SJSA1 (cell line): ENCODE results near the gene MYCBP. TPM values are rescaled to one million over a fixed set of nuclear protein-coding genes. Genes with fewer than 3 reads are reported as not detected.
"Not testable (repeated sequence)": the region's sequence is repeated elsewhere in the genome, so short reads cannot be mapped to it uniquely, and the experiment has no call there.

Experiments
- DNase-seq, 2 experiments: peaks; one replicate each; pipeline ENCODE4 v3.0.0-alpha.2; 2015 to 2020; ENCODE audit warnings: low spot score in 2 of 2, low read depth in 1 of 2
- H3K27ac ChIP-seq: fragments of 250-450 bp; sonication (Bioruptor Pico); 2 replicates; pipeline ENCODE4 v1.5.1; 2020; ENCODE audit warnings: mild to moderate bottlenecking, moderate library complexity
- H3K27me3 ChIP-seq: fragments of 250-450 bp; sonication (Bioruptor Pico); replicated peaks from 2 replicates; pipeline ENCODE4 v1.5.1; 2020; ENCODE audit warnings: mild to moderate bottlenecking, moderate library complexity
- H3K36me3 ChIP-seq: fragments of 250-450 bp; sonication (Bioruptor Pico); 2 replicates; pipeline ENCODE4 v1.5.1; 2020; ENCODE audit warnings: mild to moderate bottlenecking
- H3K4me1 ChIP-seq: fragments of 250-450 bp; sonication (Bioruptor Pico); replicated peaks from 2 replicates; pipeline ENCODE4 v1.6.1; 2021; ENCODE audit warnings: mild to moderate bottlenecking
- H3K4me3 ChIP-seq: fragments of 250-450 bp; sonication (Bioruptor Pico); 2 replicates; pipeline ENCODE4 v1.5.1; 2020; ENCODE audit warnings: mild to moderate bottlenecking
- H3K9me3 ChIP-seq: fragments of 250-450 bp; sonication (Bioruptor Pico); replicated peaks from 2 replicates; pipeline ENCODE4 v1.5.1; 2020; ENCODE audit warnings: mild to moderate bottlenecking
- total RNA-seq: library from RNA; depleted of rRNA; stranded (reverse); fragments of >200 nt; shearing (Covaris generic); gene quantifications from 2 replicates; pipeline ENCODE4 v1.2.3, GENCODE V29; 2014

MYCBP gene
- total RNA-seq, 1 experiment from 2014 or later = 28.9 TPM

DNA sequence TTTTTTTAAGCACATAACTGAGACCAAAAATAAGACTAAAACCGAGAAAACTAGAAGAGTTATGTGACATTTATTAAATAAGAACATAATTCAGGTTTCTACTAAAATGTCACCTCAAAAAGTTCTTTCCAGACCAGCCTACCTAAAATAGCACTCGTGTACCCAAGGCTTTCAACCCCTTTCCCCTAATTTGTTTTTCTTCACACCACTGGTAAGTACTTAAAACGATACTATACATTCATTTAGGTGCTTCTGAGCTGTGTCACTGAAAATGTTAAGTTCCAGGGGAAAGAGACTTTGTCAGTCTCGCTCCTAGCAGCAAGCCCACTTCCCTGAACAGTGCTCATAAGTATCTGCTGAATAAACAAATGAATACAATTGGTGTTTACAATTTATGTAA lies 20.4 kb downstream of the MYCBP start:
- H3K9me3 ChIP-seq = no peaks in the 10 kb centered on the region
- DNase-seq = no peak
- H3K4me3 ChIP-seq = no peak overlapping the region
- H3K36me3 ChIP-seq = peaks cover 46% of the 10 kb centered on the region
- no peak overlapping the region for H3K27ac ChIP-seq
- no peaks in the 10 kb centered on the region for H3K27me3 ChIP-seq
- H3K4me1 ChIP-seq = peaks cover under 1% of the 10 kb centered on the region

- no peaks in the 10 kb centered on the region for H3K4me1 ChIP-seq
- no peak overlapping the region for H3K27ac ChIP-seq
- no peaks in the 10 kb centered on the region for H3K27me3 ChIP-seq
- H3K9me3 ChIP-seq = no peaks in the 10 kb centered on the region
- no peak for DNase-seq
- H3K4me3 ChIP-seq = no peak overlapping the region
- peaks cover 52% of the 10 kb centered on the region for H3K36me3 ChIP-seq
These were observed 25.1 kb downstream of the MYCBP start for GRCh38 chr1:38848071-38848470.

- H3K27me3 ChIP-seq = no peaks in the 10 kb centered on the region
- no peaks in the 10 kb centered on the region for H3K4me1 ChIP-seq
- no peak for DNase-seq
- H3K36me3 ChIP-seq = peaks cover 57% of the 10 kb centered on the region
- no peak overlapping the region for H3K4me3 ChIP-seq
- H3K27ac ChIP-seq = no peak overlapping the region
- H3K9me3 ChIP-seq = no peaks in the 10 kb centered on the region
These were observed 26.9 kb downstream of the MYCBP start for GRCh38 chr1:38846210-38846609.

DNA sequence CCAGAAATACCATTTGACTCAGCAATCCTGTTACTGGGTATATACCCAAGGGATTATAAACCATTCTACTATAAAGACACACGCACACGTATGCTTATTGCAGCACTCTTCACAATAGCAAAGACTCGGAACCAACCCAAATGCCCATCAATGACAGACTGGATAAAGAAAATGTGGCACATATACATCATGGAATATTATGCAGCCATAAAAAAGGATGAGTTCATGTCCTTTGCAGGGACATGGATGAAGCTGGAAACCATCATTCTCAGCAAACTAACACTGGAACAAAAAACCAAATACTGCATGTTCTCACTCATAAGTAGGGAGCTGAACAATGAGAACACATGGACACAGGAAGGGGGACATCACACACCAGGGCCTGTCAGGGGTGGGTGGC lies 28.1 kb downstream of the MYCBP start:
- H3K4me3 ChIP-seq, DNase-seq, H3K4me1 ChIP-seq, H3K27me3 ChIP-seq, H3K9me3 ChIP-seq, H3K27ac ChIP-seq: not testable (repeated sequence)
- H3K36me3 ChIP-seq = peaks cover 54% of the 10 kb centered on the region

- peaks cover 43% of the 10 kb centered on the region for H3K36me3 ChIP-seq
- H3K27ac ChIP-seq = no peak overlapping the region
- H3K4me3 ChIP-seq = no peak overlapping the region
- no peaks in the 10 kb centered on the region for H3K27me3 ChIP-seq
- no peaks in the 10 kb centered on the region for H3K9me3 ChIP-seq
- 0 out of 2 replicates have a peak, but pooled peaks cover under 1% of the 10 kb centered on the region for H3K4me1 ChIP-seq
- DNase-seq = no peak
These were observed 32.9 kb downstream of the MYCBP start for GRCh38 chr1:38840281-38840680.

- H3K4me3 ChIP-seq = no peak overlapping the region
- no peaks in the 10 kb centered on the region for H3K27me3 ChIP-seq
- H3K27ac ChIP-seq = no peak overlapping the region
- no peaks in the 10 kb centered on the region for H3K9me3 ChIP-seq
- no peak for DNase-seq
- H3K36me3 ChIP-seq = peaks cover 38% of the 10 kb centered on the region
- H3K4me1 ChIP-seq = peaks cover 8% of the 10 kb centered on the region; the same call in 1 of the 2 replicates
These were observed 33.8 kb downstream of the MYCBP start for GRCh38 chr1:38839363-38839762.

DNA sequence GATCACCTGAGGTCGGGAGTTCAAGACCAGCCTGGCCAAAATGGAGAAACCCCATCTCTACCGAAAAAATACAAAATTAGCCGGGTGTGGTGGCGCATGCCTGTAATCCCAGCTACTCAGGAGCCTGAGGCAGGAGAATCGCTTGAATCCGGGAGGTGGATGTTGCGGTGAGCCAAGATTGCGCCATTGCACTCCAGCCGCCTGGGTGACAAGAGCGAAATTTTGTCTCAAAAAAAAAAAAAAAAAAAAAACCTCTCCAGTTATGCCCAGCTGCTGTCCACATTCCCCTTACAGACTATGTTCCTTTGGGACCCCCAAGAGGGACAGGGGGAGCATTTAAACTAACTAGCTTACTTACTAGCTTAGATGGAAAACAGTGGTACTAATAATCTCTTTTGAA lies 36.8 kb downstream of the MYCBP start:
- not testable (repeated sequence) for DNase-seq, H3K4me3 ChIP-seq, H3K27ac ChIP-seq, H3K9me3 ChIP-seq, H3K27me3 ChIP-seq
- H3K4me1 ChIP-seq = peaks cover 10% of the 10 kb centered on the region; the same call in 1 of the 2 replicates
- peaks cover 23% of the 10 kb centered on the region for H3K36me3 ChIP-seq

DNA sequence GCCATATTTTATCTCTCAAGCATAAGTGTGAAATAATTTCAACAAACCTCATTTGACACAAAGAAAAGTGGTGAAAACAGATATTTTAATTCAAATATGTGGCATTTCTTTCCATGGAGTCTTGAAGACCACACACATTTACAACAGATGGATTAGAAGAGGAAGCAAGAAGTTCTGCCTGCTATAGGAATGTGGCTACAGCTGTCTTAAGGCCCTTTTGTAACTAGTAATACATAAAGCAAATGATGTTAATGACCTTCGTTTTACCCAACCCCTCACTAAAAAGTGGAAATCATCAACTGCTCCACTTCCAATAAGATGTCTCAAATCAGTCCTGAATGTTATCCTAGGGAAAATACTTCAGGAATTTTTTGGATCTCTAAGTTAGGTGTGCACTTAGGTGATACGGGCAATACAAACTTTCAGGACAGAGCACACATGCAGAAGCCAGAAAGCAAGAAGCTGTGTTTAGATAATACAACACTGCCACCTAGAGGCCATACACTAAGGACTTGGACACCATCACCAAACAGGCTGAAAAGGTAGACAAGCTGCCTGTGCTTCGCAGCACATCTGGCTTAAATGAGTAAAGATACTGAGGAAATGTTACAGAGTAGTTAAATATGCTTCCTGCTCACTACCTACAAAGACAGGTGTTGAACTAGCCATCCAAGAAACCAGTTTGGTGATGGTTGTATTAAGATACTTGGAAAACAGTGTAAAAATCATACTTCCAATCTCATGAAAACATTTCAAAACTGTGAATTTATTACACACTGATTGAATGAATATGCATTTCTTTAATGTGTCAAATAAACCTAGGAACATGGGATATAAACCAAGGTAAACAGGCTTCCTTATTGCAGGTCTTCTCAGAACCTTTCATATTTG lies 38.0 kb downstream of the MYCBP start:
- Histone ChIP-seq H3K36me3 (peaks cover 18% of the 10 kb centered on the region), H3K4me1 (peaks cover 10% of the 10 kb centered on the region; the same call in 1 of the 2 replicates), H3K9me3 (no peaks in the 10 kb centered on the region), H3K27me3 (no peaks in the 10 kb centered on the region), H3K27ac (no peak overlapping the region), H3K4me3 (no peak overlapping the region)
- DNase-seq = peak in 1 of 2 experiments; percentile 81

GRCh38 chr1:38834221-38834782 lies 38.8 kb downstream of the MYCBP start:
- no peaks in the 10 kb centered on the region for H3K9me3 ChIP-seq
- peak in 1 of 2 experiments; percentile 19 for DNase-seq
- no peaks in the 10 kb centered on the region for H3K27me3 ChIP-seq
- H3K27ac ChIP-seq = no peak overlapping the region
- H3K36me3 ChIP-seq = peaks cover 11% of the 10 kb centered on the region
- peaks cover 10% of the 10 kb centered on the region; the same call in 1 of the 2 replicates for H3K4me1 ChIP-seq
- H3K4me3 ChIP-seq = no peak overlapping the region

GRCh38 chr1:38833146-38833545 lies 40.0 kb downstream of the MYCBP start:
- DNase-seq = no peak
- no peaks in the 10 kb centered on the region for H3K27me3 ChIP-seq
- no peaks in the 10 kb centered on the region; the same call in 1 of the 2 replicates for H3K36me3 ChIP-seq
- no peak overlapping the region for H3K4me3 ChIP-seq
- H3K9me3 ChIP-seq = no peaks in the 10 kb centered on the region
- H3K4me1 ChIP-seq = peaks cover 10% of the 10 kb centered on the region; the same call in 1 of the 2 replicates
- H3K27ac ChIP-seq = no peak overlapping the region

DNA sequence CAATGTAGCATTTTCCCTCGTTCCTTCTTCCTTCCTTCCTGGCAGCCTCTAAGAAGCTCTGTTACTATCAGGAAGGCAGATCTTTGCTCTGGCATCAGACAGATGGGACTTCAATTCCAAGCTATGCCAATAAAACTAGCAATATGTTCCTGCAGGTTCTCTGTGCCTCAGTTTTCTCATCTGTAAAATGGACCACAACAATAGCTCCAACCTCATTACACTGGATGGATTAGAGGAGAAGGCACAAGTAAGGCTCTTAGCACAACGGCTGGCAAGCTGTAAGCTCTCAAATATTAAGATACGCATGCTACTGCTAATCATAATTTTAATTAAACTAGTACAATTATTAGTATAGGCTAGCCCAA lies 40.8 kb downstream of the MYCBP start:
- peaks cover 10% of the 10 kb centered on the region; the same call in 1 of the 2 replicates for H3K4me1 ChIP-seq
- DNase-seq = no peak
- H3K9me3 ChIP-seq = no peaks in the 10 kb centered on the region
- H3K27me3 ChIP-seq = no peaks in the 10 kb centered on the region
- no peak overlapping the region for H3K4me3 ChIP-seq
- no peak overlapping the region for H3K27ac ChIP-seq
- H3K36me3 ChIP-seq = no peaks in the 10 kb centered on the region

DNA sequence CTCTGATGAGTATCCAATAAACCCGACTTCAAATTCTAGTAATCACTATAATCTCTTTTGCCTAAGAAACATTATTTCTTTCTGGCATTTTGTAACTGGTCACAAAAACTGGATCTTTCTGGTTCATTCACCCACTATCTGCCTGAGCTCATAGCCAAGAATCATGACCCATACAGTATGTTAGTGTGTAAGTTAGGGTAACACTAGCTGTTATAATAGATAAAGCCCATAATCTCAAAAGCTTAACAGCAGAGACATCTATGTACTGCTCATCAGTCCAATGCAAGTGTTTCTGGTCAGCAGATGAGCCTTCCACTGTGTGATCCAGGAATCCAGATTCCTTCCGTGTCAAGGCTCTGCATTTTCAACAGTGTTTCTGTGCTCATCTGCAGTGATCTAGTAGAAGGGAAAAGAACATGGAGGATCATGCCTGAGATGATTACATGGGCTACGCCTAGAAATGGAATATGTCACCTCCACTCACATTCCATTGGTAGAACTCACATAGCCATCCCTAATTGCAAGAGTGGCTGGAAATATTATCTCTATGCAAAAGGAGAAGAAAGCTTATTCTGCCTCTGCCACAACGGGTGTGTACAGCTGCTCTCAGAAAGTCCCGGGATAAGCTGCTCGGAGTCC lies 41.3 kb downstream of the MYCBP start:
- DNase-seq = no peak
- peaks cover 10% of the 10 kb centered on the region; the same call in 1 of the 2 replicates for H3K4me1 ChIP-seq
- no peak overlapping the region for H3K27ac ChIP-seq
- no peaks in the 10 kb centered on the region for H3K9me3 ChIP-seq
- no peaks in the 10 kb centered on the region for H3K27me3 ChIP-seq
- H3K36me3 ChIP-seq = no peaks in the 10 kb centered on the region
- H3K4me3 ChIP-seq = no peak overlapping the region

DNA sequence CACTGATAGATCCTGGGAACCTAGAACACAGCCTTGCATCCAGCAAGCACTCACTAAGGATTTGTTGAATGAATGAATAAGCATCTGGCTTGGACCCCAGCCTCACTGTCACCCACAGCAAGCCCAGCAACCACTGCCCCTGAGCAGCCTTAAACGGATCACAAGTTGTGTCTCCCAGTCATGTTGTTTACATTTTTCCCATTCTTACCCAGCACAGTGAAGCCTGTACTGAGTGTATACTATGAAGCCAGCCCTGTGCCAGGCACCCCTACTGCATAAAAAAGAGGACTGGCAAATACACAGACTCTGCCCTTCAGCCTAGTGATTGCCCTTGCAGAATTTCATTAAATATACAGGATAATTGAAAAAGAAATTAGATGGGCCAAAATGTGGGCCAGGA lies 43.8 kb downstream of the MYCBP start:
- Histone ChIP-seq H3K36me3 (no peaks in the 10 kb centered on the region), H3K4me3 (no peak overlapping the region), H3K9me3 (no peaks in the 10 kb centered on the region), H3K4me1 (peaks cover 2% of the 10 kb centered on the region; the same call in 1 of the 2 replicates), H3K27ac (no peak overlapping the region), H3K27me3 (no peaks in the 10 kb centered on the region)
- DNase-seq = no peak

DNA sequence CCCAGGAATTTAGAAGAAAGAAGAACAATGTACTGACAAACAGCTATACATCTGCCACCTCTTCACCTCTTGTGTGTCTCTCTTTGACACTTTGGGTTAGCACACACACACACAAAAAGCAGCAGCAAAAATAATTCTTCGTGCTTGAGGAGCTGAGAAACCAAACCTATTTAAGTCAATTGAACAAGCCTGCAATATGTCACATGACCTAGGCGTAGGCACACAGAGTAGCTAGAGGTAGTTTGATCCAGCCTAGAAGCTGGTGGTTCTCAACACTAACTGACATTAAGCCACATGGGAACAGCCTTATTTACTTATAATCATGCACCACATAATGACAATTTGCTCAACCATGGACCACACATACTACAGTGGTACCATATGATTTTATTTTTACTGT lies 45.8 kb downstream of the MYCBP start:
- no peak overlapping the region for H3K4me3 ChIP-seq
- no peaks in the 10 kb centered on the region for H3K36me3 ChIP-seq
- H3K27me3 ChIP-seq = no peaks in the 10 kb centered on the region
- no peak overlapping the region for H3K27ac ChIP-seq
- DNase-seq = no peak
- H3K4me1 ChIP-seq = no peaks in the 10 kb centered on the region
- no peaks in the 10 kb centered on the region for H3K9me3 ChIP-seq
